Ectodermal cell (in vitro differentiated cells): Measurements from ENCODE around the gene TMEM181.
"Not testable (repeated sequence)": the region's sequence is repeated elsewhere in the genome, so short reads cannot be mapped to it uniquely, and the experiment has no call there.

Experiments
- H3K27ac ChIP-seq: 2 replicates; pipeline ENCODE4 v1.7.0; 2013; ENCODE audit warnings: mild to moderate bottlenecking, low read depth, low read length; ENCODE audit not compliant: insufficient read depth, poor library complexity, severe bottlenecking
- H3K27me3 ChIP-seq: 2 replicates; pipeline ENCODE4 v1.7.0; 2013; ENCODE audit warnings: mild to moderate bottlenecking, low read length; ENCODE audit not compliant: insufficient read depth, control insufficient read depth, poor library complexity, severe bottlenecking
- H3K36me3 ChIP-seq: one replicate; pipeline ENCODE4 v1.7.0; 2013; ENCODE audit warnings: low read length; ENCODE audit not compliant: control insufficient read depth, insufficient read depth
- H3K4me1 ChIP-seq: one replicate; pipeline ENCODE4 v1.7.0; 2013; ENCODE audit warnings: low read length; ENCODE audit not compliant: control insufficient read depth, insufficient read depth
- H3K4me3 ChIP-seq: 2 replicates; pipeline ENCODE4 v1.7.0; 2013; ENCODE audit warnings: low read depth, low read length, control low read depth; ENCODE audit not compliant: insufficient read depth
- H3K9me3 ChIP-seq: 2 replicates; pipeline ENCODE4 v1.7.0; 2013; ENCODE audit warnings: mild to moderate bottlenecking, low read length, moderate library complexity; ENCODE audit not compliant: control insufficient read depth
- WGBS, 2 experiments: methylation state at CpG; one replicate each; pipeline ENCODE4 v1.1.7; 2013; ENCODE audit warnings: missing lambda C conversion rate in 2 of 2; 5-methylcytosine and 5-hydroxymethylcytosine counted together

Gene TMEM181

GRCh38 chr6:158608221-158608620, 48.3 kb downstream of the TMEM181 start:
- Histone ChIP-seq H3K4me1 (peaks cover 14% of the 10 kb centered on the region), H3K36me3 (peaks cover 22% of the 10 kb centered on the region), H3K27me3 (no peaks in the 10 kb centered on the region), H3K4me3 (no peak overlapping the region), H3K27ac (no peak overlapping the region), H3K9me3 (no peaks in the 10 kb centered on the region)
- 95 to 96% methylated on average over 11 to 12 of the region's 12 CpGs for WGBS, 2 experiments

- Histone ChIP-seq H3K27ac (no peak overlapping the region), H3K27me3 (no peaks in the 10 kb centered on the region), H3K9me3 (no peaks in the 10 kb centered on the region), H3K4me3 (no peak overlapping the region), H3K36me3 (peaks cover 22% of the 10 kb centered on the region), H3K4me1 (peaks cover 14% of the 10 kb centered on the region)
- WGBS, 2 experiments: 95% methylated on average over 13 of the region's 13 CpGs
Observed at GRCh38 chr6:158609455-158610155, 49.7 kb downstream of the TMEM181 start.

GRCh38 chr6:158610319-158610968, 50.6 kb downstream of the TMEM181 start:
- WGBS, 2 experiments: 89% methylated on average over 9 of the region's 9 CpGs
- Histone ChIP-seq H3K4me1 (peaks cover 14% of the 10 kb centered on the region), H3K9me3 (no peaks in the 10 kb centered on the region), H3K27me3 (no peaks in the 10 kb centered on the region), H3K4me3 (no peak overlapping the region), H3K36me3 (peaks cover 21% of the 10 kb centered on the region), H3K27ac (no peak overlapping the region)

- H3K27ac ChIP-seq: peak overlapping the region; percentile 81
- H3K9me3 ChIP-seq: no peaks in the 10 kb centered on the region
- H3K27me3 ChIP-seq: no peaks in the 10 kb centered on the region
- H3K36me3 ChIP-seq: peaks cover 15% of the 10 kb centered on the region
- H3K4me1 ChIP-seq: peaks cover 14% of the 10 kb centered on the region
- WGBS, 2 experiments: 91 to 96% methylated on average over 3 of the region's 3 CpGs
- no peak overlapping the region for H3K4me3 ChIP-seq
Observed at GRCh38 chr6:158611039-158611438, 51.1 kb downstream of the TMEM181 start.

GRCh38 chr6:158611541-158612370, 51.9 kb downstream of the TMEM181 start:
- Histone ChIP-seq H3K4me1 (peaks cover 14% of the 10 kb centered on the region), H3K36me3 (peaks cover 8% of the 10 kb centered on the region), H3K27ac (peak overlapping the region; percentile 81), H3K9me3 (no peaks in the 10 kb centered on the region), H3K27me3 (no peaks in the 10 kb centered on the region), H3K4me3 (no peak overlapping the region)
- 47 to 51% methylated on average over 13 to 14 of the region's 14 CpGs for WGBS, 2 experiments

GRCh38 chr6:158614606-158615005, 54.7 kb downstream of the TMEM181 start:
- H3K4me1 ChIP-seq: peaks cover 14% of the 10 kb centered on the region
- not testable (repeated sequence) for H3K27ac ChIP-seq, H3K4me3 ChIP-seq, H3K27me3 ChIP-seq, H3K36me3 ChIP-seq, H3K9me3 ChIP-seq
- 95% methylated on average over 1 to 3 of the region's 3 CpGs for WGBS, 2 experiments

- 95 to 97% methylated on average over 3 of the region's 3 CpGs for WGBS, 2 experiments
- H3K36me3 ChIP-seq, H3K9me3 ChIP-seq, H3K27me3 ChIP-seq, H3K4me3 ChIP-seq, H3K27ac ChIP-seq, H3K4me1 ChIP-seq: not testable (repeated sequence)
Observed at GRCh38 chr6:158618289-158618688, 58.4 kb downstream of the TMEM181 start.

GRCh38 chr6:158619922-158620801, 60.3 kb downstream of the TMEM181 start:
- Histone ChIP-seq H3K4me1 (no peaks in the 10 kb centered on the region), H3K9me3 (no peaks in the 10 kb centered on the region), H3K27ac (no peak overlapping the region), H3K4me3 (no peak overlapping the region), H3K36me3 (no peaks in the 10 kb centered on the region), H3K27me3 (no peaks in the 10 kb centered on the region)
- WGBS, 2 experiments: 96% methylated on average over 17 of the region's 17 CpGs

- Histone ChIP-seq H3K9me3 (no peaks in the 10 kb centered on the region), H3K4me1 (no peaks in the 10 kb centered on the region), H3K4me3 (no peak overlapping the region), H3K27me3 (no peaks in the 10 kb centered on the region), H3K36me3 (peaks cover 5% of the 10 kb centered on the region), H3K27ac (no peak overlapping the region)
- WGBS, 2 experiments: 91 to 93% methylated on average over 13 of the region's 13 CpGs
Observed at GRCh38 chr6:158620963-158621693, 61.2 kb downstream of the TMEM181 start.
